Measurements from ENCODE around the gene CAMK1D.

Gene CAMK1D

DNA sequence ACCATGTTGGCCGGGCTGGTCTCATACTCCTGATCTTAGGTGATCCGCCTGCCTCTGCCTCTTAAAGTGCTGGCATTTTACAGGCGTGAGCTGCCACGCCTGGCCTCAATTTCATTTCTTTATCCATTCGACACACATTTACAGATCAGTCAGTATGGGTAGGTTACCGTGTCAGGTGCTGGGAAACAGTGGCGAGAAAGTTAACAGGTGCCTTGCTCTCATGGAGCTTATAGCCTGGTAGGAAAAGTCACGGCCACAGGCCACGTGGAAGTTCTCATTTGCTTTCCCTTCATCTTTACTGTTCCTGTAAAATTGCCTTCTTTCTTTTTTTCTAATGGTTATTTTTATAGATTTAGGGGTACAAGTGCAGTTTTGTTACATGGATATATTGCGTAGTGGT, 2.6 kb upstream of the CAMK1D start:
- Histone ChIP-seq H3K9me3 (ENCODE audit: control insufficient read depth, insufficient read depth, low read length) (no peaks in the 10 kb centered on the region), H3K9me2 (replicated peaks; ENCODE audit: control insufficient read depth, low read length) (no peaks in the 10 kb centered on the region), H3F3A (ENCODE audit: control insufficient read depth, insufficient read depth) (peaks cover 44% of the 10 kb centered on the region), H3K27me3 (ENCODE audit: control insufficient read depth, low read length) (no peaks in the 10 kb centered on the region), H3K4me2 (ENCODE audit: low read length) (no peak overlapping the region), H4K20me1 (ENCODE audit: control insufficient read depth, insufficient read depth, low read depth, low read length) (peaks cover 3% of the 10 kb centered on the region; the same call in 1 of the 2 replicates), H3K4me3 (ENCODE audit: low read length) (no peak overlapping the region), H3K36me3 (ENCODE audit: control insufficient read depth, low read length) (peaks cover 19% of the 10 kb centered on the region), H3K27ac (ENCODE audit: low read depth, low read length) (no peak overlapping the region), H3K4me1 (ENCODE audit: control insufficient read depth, low read length) (peaks cover 83% of the 10 kb centered on the region), H3K79me2 (ENCODE audit: control insufficient read depth, low read length) (peaks cover 24% of the 10 kb centered on the region)
- TF ChIP-seq, protein P1, sequence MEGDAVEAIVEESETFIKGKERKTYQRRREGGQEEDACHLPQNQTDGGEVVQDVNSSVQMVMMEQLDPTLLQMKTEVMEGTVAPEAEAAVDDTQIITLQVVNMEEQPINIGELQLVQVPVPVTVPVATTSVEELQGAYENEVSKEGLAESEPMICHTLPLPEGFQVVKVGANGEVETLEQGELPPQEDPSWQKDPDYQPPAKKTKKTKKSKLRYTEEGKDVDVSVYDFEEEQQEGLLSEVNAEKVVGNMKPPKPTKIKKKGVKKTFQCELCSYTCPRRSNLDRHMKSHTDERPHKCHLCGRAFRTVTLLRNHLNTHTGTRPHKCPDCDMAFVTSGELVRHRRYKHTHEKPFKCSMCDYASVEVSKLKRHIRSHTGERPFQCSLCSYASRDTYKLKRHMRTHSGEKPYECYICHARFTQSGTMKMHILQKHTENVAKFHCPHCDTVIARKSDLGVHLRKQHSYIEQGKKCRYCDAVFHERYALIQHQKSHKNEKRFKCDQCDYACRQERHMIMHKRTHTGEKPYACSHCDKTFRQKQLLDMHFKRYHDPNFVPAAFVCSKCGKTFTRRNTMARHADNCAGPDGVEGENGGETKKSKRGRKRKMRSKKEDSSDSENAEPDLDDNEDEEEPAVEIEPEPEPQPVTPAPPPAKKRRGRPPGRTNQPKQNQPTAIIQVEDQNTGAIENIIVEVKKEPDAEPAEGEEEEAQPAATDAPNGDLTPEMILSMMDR (IDR thresholded peaks at IDR 0.05; ENCODE audit: low read depth, low read length, poor library complexity, severe bottlenecking) = no peak
- TF ChIP-seq EZH2phosphoT487 (IDR thresholded peaks at IDR 0.05; ENCODE audit: borderline replicate concordance, low read length) = no peak

GRCh38 chr10:12348294-12348869, 965 bp upstream of the CAMK1D start:
- Histone ChIP-seq H3K36me3 (ENCODE audit: control insufficient read depth, low read length) (peaks cover 24% of the 10 kb centered on the region), H3K4me1 (ENCODE audit: control insufficient read depth, low read length) (peaks cover 78% of the 10 kb centered on the region), H3K4me2 (ENCODE audit: low read length) (peak overlapping the region; percentile 92), H3K9me3 (ENCODE audit: control insufficient read depth, insufficient read depth, low read length) (no peaks in the 10 kb centered on the region), H3F3A (ENCODE audit: control insufficient read depth, insufficient read depth) (peaks cover 34% of the 10 kb centered on the region), H4K20me1 (ENCODE audit: control insufficient read depth, insufficient read depth, low read depth, low read length) (peaks cover 7% of the 10 kb centered on the region; the same call in 1 of the 2 replicates), H3K27me3 (ENCODE audit: control insufficient read depth, low read length) (no peaks in the 10 kb centered on the region), H3K9me2 (replicated peaks; ENCODE audit: control insufficient read depth, low read length) (no peaks in the 10 kb centered on the region), H3K27ac (ENCODE audit: low read depth, low read length) (peak overlapping the region; percentile 88), H3K4me3 (ENCODE audit: low read length) (peak overlapping the region; percentile 98), H3K79me2 (ENCODE audit: control insufficient read depth, low read length) (peaks cover 41% of the 10 kb centered on the region)
- no peak for TF ChIP-seq EZH2phosphoT487 (IDR thresholded peaks at IDR 0.05; ENCODE audit: borderline replicate concordance, low read length)
- TF ChIP-seq, protein P1 (IDR thresholded peaks at IDR 0.05; ENCODE audit: low read depth, low read length, poor library complexity, severe bottlenecking) = no peak

- Histone ChIP-seq H3K36me3 (ENCODE audit: control insufficient read depth, low read length) (peaks cover 33% of the 10 kb centered on the region), H3K4me3 (ENCODE audit: low read length) (peak overlapping the region; percentile 98), H3K27ac (ENCODE audit: low read depth, low read length) (peak overlapping the region; percentile 88), H3K79me2 (ENCODE audit: control insufficient read depth, low read length) (peaks cover 54% of the 10 kb centered on the region), H3K27me3 (ENCODE audit: control insufficient read depth, low read length) (no peaks in the 10 kb centered on the region), H4K20me1 (ENCODE audit: control insufficient read depth, insufficient read depth, low read depth, low read length) (peaks cover 14% of the 10 kb centered on the region; the same call in 1 of the 2 replicates), H3K9me3 (ENCODE audit: control insufficient read depth, insufficient read depth, low read length) (no peaks in the 10 kb centered on the region), H3K4me1 (ENCODE audit: control insufficient read depth, low read length) (peaks cover 78% of the 10 kb centered on the region), H3K4me2 (ENCODE audit: low read length) (peak overlapping the region; percentile 98), H3F3A (ENCODE audit: control insufficient read depth, insufficient read depth) (peaks cover 27% of the 10 kb centered on the region), H3K9me2 (replicated peaks; ENCODE audit: control insufficient read depth, low read length) (no peaks in the 10 kb centered on the region)
- TF ChIP-seq EZH2phosphoT487 (IDR thresholded peaks at IDR 0.05; ENCODE audit: borderline replicate concordance, low read length) = no peak
- TF ChIP-seq, protein P1 (IDR thresholded peaks at IDR 0.05; ENCODE audit: low read depth, low read length, poor library complexity, severe bottlenecking) = no peak
These were observed 351 bp downstream of the CAMK1D start for GRCh38 chr10:12349629-12350166.

Data from DOHH2 (cell line).